ENCODE data around the gene TOP3B. TPM values are rescaled to one million over a fixed set of nuclear protein-coding genes. Genes with fewer than 3 reads are reported as not detected.

TOP3B gene, protein sequence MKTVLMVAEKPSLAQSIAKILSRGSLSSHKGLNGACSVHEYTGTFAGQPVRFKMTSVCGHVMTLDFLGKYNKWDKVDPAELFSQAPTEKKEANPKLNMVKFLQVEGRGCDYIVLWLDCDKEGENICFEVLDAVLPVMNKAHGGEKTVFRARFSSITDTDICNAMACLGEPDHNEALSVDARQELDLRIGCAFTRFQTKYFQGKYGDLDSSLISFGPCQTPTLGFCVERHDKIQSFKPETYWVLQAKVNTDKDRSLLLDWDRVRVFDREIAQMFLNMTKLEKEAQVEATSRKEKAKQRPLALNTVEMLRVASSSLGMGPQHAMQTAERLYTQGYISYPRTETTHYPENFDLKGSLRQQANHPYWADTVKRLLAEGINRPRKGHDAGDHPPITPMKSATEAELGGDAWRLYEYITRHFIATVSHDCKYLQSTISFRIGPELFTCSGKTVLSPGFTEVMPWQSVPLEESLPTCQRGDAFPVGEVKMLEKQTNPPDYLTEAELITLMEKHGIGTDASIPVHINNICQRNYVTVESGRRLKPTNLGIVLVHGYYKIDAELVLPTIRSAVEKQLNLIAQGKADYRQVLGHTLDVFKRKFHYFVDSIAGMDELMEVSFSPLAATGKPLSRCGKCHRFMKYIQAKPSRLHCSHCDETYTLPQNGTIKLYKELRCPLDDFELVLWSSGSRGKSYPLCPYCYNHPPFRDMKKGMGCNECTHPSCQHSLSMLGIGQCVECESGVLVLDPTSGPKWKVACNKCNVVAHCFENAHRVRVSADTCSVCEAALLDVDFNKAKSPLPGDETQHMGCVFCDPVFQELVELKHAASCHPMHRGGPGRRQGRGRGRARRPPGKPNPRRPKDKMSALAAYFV
- total RNA-seq, result 21.7 and 36.1 TPM in 2 replicates

DNA sequence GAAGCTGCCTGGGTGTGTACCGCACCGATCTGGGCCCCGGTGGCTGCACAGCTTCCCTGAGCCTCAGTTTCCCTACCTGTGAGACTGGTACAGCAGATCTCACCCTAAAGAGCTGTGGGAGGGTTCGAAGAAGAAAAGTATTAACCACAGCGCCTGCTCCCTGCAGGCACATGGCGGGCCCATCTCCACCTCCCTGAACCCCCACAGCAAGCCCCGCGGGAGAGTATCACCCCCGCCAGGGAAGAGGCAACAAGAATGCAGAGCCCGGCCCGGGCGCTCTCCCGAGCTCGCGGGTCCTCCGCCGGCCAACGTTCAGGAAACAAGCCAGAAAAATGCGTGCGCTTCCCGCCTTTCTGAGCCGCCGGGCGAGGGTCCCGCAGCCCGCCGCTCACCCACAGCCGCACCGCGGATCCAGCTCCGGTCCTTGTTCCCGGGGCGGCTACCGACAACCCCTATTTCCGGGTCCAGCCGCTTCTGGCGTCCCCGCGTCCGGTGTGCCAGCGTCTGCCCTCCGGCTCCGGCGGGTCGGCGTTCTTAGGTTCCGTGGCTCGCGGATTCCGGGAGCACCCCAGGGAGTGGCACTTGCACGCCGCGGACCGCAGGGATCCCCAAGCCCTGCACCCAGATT lies at the start of gene TOP3B:
Gene TOP3B (minus strand): TSS at position 450 of the 628 bp plus-strand sequence. CDS start 7,078 bp downstream, outside the sequence.

DNA sequence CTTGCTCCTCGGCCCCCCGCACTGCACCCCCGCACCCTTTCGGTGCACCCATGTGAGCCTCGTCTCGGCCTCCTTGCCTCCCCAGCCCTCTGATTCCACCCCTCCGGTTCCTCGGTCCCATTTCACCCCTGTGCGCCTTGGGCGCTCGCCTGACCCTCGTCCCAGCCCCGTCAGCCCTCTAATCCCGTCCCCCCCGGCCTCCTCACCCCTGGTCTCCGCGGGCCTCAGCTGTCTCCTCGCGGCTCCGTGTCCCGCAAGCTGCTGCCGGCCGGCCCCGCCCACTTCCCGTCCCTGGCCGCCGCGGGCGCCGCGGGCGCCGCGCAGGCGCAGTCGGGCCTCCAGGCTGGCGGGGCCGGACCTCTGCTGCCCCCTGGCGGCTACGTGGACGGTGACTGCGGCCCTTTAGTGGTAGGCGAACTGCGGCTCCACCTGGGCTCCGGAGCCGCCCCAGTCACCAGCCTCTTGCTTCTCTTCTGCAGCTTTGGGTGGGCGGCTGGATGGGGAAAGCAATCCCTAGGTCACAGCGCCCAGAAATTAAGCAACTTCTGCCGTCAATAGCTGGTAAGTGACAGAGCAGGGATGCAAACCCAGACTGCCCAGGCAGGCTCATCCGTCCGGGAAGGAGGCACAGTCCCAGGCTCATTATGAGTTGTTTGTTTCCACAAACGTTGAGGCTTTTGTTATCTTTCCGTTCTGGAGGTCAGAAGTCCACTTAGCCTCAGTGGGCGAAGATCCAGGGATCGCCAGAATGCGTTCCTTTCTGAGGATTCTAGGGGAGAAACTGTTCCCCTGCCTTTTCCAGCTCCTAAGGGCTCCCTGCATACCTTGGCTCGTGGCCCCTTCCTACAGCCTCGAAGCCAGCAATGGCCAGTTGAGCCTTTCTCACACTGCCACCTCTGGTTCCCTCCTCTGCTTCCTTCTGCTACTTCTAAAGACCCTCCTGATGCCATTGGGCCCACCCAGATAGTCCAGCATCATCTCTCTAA lies 29.7 kb downstream of the TOP3B start, which contains the start of gene PPM1F:
Gene PPM1F (minus strand): TSS at position 263 of the 986 bp plus-strand sequence. CDS start 6,800 bp downstream, outside the sequence.

Other genes starting within 250 kb of the TOP3B start
- gene YPEL1, start 247.0 kb downstream of the TOP3B start, total RNA-seq, result 0.14 and 0.22 TPM in 2 replicates
- gene MAPK1, start 115.1 kb downstream of the TOP3B start, total RNA-seq, result 34.4 and 134 TPM in 2 replicates
- gene PPM1F, start 29.9 kb downstream of the TOP3B start, total RNA-seq, result 21.7 and 56.3 TPM in 2 replicates